K562 (cell line): ENCODE data around the gene UFSP2. TPM values are rescaled to one million over a fixed set of nuclear protein-coding genes. Genes with fewer than 3 reads are reported as not detected.

Experiments
- ARID3A ChIP-seq: IDR thresholded peaks from 2 replicates; pipeline ENCODE4 v1.6.1; 2012; ENCODE audit warnings: low read depth, low read length, improper control_type of control experiment, borderline replicate concordance
- BRD9 ChIP-seq: fragments of 450-650 bp; IDR thresholded peaks from 2 replicates; pipeline ENCODE4 v1.6.1; 2018; ENCODE audit warnings: low read depth; ENCODE audit not compliant: partially characterized antibody
- CBFB ChIP-seq: sonication (generic); formaldehyde crosslinking; IDR thresholded peaks from 2 replicates; pipeline ENCODE4 v1.4.0; 2020; ENCODE audit warnings: mild to moderate bottlenecking, missing genetic modification reagents
- CBX2 ChIP-seq: fragments of 200-600 bp; sonication (generic); IDR thresholded peaks from one replicate; pipeline ENCODE4 v1.6.1; 2012; ENCODE audit warnings: mild to moderate bottlenecking, low read length, inconsistent platforms; ENCODE audit not compliant: insufficient read depth, poor library complexity, severe bottlenecking
- CBX8 ChIP-seq: fragments of 200-600 bp; sonication (generic); IDR thresholded peaks from 2 replicates; pipeline ENCODE4 v1.6.1; 2012; ENCODE audit warnings: borderline replicate concordance, mixed run types, low read depth, mild to moderate bottlenecking, moderate library complexity, mixed read lengths, low read length, control low read depth, inconsistent platforms; ENCODE audit not compliant: poor library complexity, severe bottlenecking; ENCODE audit errors: extremely low read depth
- CREB1 ChIP-seq, 2 experiments: sonication (generic) in 1 of 2; formaldehyde crosslinking in 1 of 2; IDR thresholded peaks; 2 replicates each; pipeline versions ENCODE4 v1.6.1 to v1.8.0; 2012 to 2022; ENCODE audit warnings: inconsistent platforms in 1 of 2, mild to moderate bottlenecking in 1 of 2, missing genetic modification reagents in 1 of 2, moderate library complexity in 1 of 2
- CTBP1 ChIP-seq: fragments of 450-650 bp; IDR thresholded peaks from 2 replicates; pipeline ENCODE4 v1.6.1; 2016; ENCODE audit warnings: borderline replicate concordance
- NFE2 ChIP-seq: IDR thresholded peaks from 2 replicates; pipeline ENCODE4 v1.6.1; 2014; ENCODE audit warnings: antibody characterized with exemption, low read depth
- RBM39 ChIP-seq: fragments of 200-400 bp; formaldehyde crosslinking; optimal IDR thresholded peaks from 2 replicates; pipeline ENCODE3; 2018; ENCODE audit warnings: low read depth, low read length
- ZEB2 ChIP-seq: fragments of 450-650 bp; IDR thresholded peaks from 2 replicates; pipeline ENCODE4 v1.6.1; 2016
- polyA plus RNA-seq, 8 experiments: library from polyadenylated mRNA; depleted of rRNA in 4 of 8; stranded (reverse) in 5 of 8; unstranded in 3 of 8; fragments of >200 nt; fragmentation: Nextera tagmentation in 2 of 8; fragmentation: Illumina TruSeq in 1 of 8; extraction: Ambion mirVana in 2 of 8; extraction: Trizol in 1 of 8; gene quantifications; 2 replicates each; pipeline versions ENCODE4 v1.2.1 to v1.2.3, GENCODE V29; 2011 to 2014; ENCODE audit warnings: inconsistent platforms in 1 of 8, missing spikeins in 1 of 8
- total RNA-seq, 7 experiments: library from RNA; depleted of rRNA in 6 of 7; stranded (reverse); fragments of >200 nt in 6 of 7; fragmentation: Illumina TruSeq in 2 of 7; extraction: Trizol in 2 of 7; gene quantifications; 2 replicates each; pipeline versions ENCODE4 v1.2.1 to v1.2.3, GENCODE V29; 2011 to 2021; ENCODE audit warnings: low replicate concordance in 1 of 7
- TF ChIP-seq, protein P1 (sequence below): sonication (generic); formaldehyde crosslinking; IDR thresholded peaks from 2 replicates; pipeline ENCODE4 v1.8.0; 2022; ENCODE audit warnings: missing genetic modification reagents, mild to moderate bottlenecking, moderate library complexity, borderline replicate concordance

The UFSP2 gene
- total and polyA plus RNA-seq, 9 of the 15 experiments (the other 6 are each of a cell fraction or from before 2014, with no cell fraction given): 20.1 to 55.8 (median 26.6) TPM

- TF ChIP-seq ARID3A: no peak
- 0 out of 2 replicates have a peak, but pooled peaks have one; percentile 2 for TF ChIP-seq NFE2
- TF ChIP-seq RBM39: no peak
- TF ChIP-seq CTBP1: peak; percentile 14; the same call in 1 of the 2 replicates
- peak; percentile 88 for TF ChIP-seq CBX2
- 0 out of 2 replicates have a peak, but pooled peaks have one; percentile 47 for TF ChIP-seq CBFB
- no peak for TF ChIP-seq BRD9
- TF ChIP-seq, protein P1, sequence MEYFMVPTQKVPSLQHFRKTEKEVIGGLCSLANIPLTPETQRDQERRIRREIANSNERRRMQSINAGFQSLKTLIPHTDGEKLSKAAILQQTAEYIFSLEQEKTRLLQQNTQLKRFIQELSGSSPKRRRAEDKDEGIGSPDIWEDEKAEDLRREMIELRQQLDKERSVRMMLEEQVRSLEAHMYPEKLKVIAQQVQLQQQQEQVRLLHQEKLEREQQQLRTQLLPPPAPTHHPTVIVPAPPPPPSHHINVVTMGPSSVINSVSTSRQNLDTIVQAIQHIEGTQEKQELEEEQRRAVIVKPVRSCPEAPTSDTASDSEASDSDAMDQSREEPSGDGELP (CRISPR knock-in tag): peak; percentile 37; the same call in 1 of the 2 replicates
- 0 out of 2 replicates have a peak, but pooled peaks have one; percentile 29 for TF ChIP-seq ZEB2
- TF ChIP-seq CBX8: peak; percentile 97
- TF ChIP-seq CREB1 (IDR thresholded peaks at IDR 0.05): no peak
- TF ChIP-seq CREB1 (CRISPR knock-in tag; IDR thresholded peaks at IDR 0.05): 0 out of 2 replicates have a peak, but pooled peaks have one; percentile 33
- TF ChIP-seq, all 486 proteins: peak for 15
Observed at GRCh38 chr4:185470501-185471195, 44.9 kb upstream of the UFSP2 start (continued).
